G401 (cell line): ENCODE results near the gene MBTD1. TPM values are rescaled to one million over a fixed set of nuclear protein-coding genes. Genes with fewer than 3 reads are reported as not detected.
A peak's percentile ranks its signal among the peaks of the same experiment; 100 is the strongest.

Experiments used
- DNase-seq: peaks from one replicate; pipeline ENCODE4 v3.0.0-alpha.2; 2015; ENCODE audit warnings: low spot score
- in situ Hi-C: cut with HindIII; loops from 2 replicates; pipeline ENCODE4 v1.10.0; 2016; ENCODE audit warnings: low sequenced_read_pairs, mixed read lengths
- total RNA-seq: library from RNA; depleted of rRNA; stranded (reverse); fragments of >200 nt; shearing (Covaris generic); gene quantifications from 2 replicates; pipeline ENCODE4 v1.2.3, GENCODE V29; 2014; rRNA removed

MBTD1 gene
- total RNA-seq, 1 experiment from 2014 or later: 14.0 TPM

DNA sequence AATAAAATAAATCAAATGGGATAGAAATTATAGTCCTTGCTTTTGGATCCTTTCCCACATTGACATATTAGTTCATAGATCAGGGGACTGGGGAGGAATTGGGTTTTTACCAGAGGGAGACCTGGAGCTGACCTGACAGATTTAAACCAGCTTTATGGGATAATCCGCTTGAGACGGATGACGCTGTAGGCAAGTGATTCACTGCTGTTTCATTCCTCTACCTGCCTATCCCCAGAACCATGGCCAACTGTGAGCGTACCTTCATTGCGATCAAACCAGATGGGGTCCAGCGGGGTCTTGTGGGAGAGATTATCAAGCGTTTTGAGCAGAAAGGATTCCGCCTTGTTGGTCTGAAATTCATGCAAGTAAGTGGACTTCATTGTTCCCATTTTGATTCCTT lies 104.4 kb downstream of the MBTD1 start:
- DNase-seq: no peak
- in situ Hi-C loops: no loop called here

DNA sequence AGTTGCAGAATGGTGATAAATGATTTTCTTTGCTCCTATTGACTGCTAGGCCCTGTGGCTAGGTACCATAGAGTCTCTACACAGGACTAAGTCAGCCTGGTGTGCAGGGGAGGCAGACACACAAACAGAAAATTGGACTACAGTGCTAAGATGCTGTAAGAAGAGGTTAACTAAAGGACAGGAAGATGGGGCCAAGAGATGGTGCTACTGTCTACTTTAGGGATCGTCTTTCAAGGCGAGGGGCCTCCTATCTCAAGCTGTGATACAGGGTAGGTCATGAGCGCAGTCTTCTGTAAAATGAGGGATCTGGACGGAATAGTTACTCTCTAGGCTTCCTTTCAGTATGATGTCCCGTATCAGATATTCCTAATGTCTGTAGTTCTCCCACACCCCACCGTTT lies 105.7 kb downstream of the MBTD1 start:
- in situ Hi-C loops: no loop called here

GRCh38 chr17:51153210-51154072 lies 106.4 kb downstream of the MBTD1 start, which contains the start of gene NME1:
Gene NME1, plus strand, starts transcription at chr17:51153559. Its CDS starts 2,096 bp downstream, at chr17:51155655.
- in situ Hi-C loops: no loop called here

More for the DNA sequence above, 105.7 kb downstream of the MBTD1 start:
- no peak for DNase-seq

GRCh38 chr17:51152766-51153209 lies 107.1 kb downstream of the MBTD1 start:
- no peak for DNase-seq
- in situ Hi-C loops: no loop called here

More at GRCh38 chr17:51153210-51154072, 106.4 kb downstream of the MBTD1 start, which contains the start of gene NME1:
- peak; percentile 100 for DNase-seq

DNA sequence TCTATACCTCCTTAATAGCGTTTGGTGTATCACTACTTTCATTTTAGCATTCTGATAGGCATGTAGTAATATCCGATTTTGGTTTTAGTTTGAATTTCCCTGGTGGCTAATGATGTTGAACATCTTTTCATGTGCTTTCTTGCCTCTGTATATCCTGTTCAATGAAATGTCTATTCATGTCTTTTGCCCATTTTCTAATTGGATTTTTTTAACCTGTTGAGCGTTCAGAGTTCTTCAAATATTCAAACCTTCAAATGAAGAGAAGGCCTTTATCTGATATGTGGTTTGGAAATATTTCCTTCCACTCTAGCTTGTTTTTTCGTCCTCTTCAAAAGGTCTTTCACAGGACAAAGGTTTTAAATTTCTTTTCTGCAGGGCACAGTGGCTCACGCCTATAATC lies 108.9 kb downstream of the MBTD1 start:
- no peak for DNase-seq
- in situ Hi-C loops: no loop called here

GRCh38 chr17:51149163-51149562 lies 110.7 kb downstream of the MBTD1 start:
- in situ Hi-C loops: no loop called here
- DNase-seq: no peak

DNA sequence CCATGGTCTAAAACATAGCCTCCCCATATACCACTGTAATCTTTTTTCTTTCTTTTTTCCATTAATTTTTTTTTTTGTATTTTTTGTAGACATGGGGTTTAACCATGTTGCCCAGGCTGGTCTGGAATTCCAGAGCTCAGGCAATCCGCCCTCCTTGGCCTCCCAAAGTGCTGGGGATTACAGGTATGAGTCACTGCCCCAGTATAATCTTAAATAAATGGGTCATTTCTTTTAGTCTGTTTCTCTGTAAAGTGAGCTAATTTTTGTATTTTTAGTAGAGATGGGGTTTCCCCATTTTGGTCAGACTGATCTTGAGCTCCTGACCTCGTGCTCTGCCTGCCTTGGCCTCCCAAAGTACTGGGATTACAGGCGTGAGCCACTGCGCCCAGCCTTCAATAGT lies 112.2 kb downstream of the MBTD1 start:
- in situ Hi-C loops: no loop called here

GRCh38 chr17:51144266-51145022 lies 115.4 kb downstream of the MBTD1 start:
- in situ Hi-C loops: no loop called here
- no peak for DNase-seq

More for the DNA sequence above, 112.2 kb downstream of the MBTD1 start:
- DNase-seq: no peak

- no peak for DNase-seq
- in situ Hi-C loops: no loop called here
Observed at GRCh38 chr17:51142597-51142996, 117.3 kb downstream of the MBTD1 start.

- DNase-seq: no peak
- in situ Hi-C loops: no loop called here
Observed at GRCh38 chr17:51135956-51136355, 123.9 kb downstream of the MBTD1 start.

DNA sequence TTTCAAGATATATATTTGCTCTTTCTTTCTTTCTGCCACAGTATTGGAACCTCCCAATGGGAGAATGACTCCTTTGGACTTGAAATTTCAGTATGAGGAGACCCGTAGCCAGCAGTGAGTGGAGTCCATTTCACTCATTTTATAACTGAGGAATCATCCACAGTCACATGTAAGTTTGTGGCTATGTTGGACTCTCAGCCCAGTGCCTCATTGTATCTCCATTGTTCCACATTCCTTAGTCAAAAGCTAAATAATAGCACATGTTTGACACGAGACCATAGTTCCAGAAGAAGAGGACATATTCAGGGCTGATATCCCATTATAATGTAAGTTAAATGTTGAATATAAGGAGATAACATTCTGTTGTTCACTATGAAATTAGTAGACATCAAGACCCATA lies 126.5 kb downstream of the MBTD1 start:
- DNase-seq: no peak
- in situ Hi-C loops: no loop called here

- DNase-seq: no peak
- in situ Hi-C loops: no loop called here
Observed at GRCh38 chr17:51132964-51133319, 126.9 kb downstream of the MBTD1 start.

GRCh38 chr17:51128076-51128475 lies 131.8 kb downstream of the MBTD1 start:
- in situ Hi-C loops: no loop called here

More at GRCh38 chr17:51128076-51128475, 131.8 kb downstream of the MBTD1 start:
- DNase-seq: no peak

Other genes with a start within 250 kb of the MBTD1 start
- gene SPAG9, start 139.2 kb downstream of the MBTD1 start, total RNA-seq: 111 and 158 TPM in 2 replicates
- gene NME1, start 106.5 kb downstream of the MBTD1 start, total RNA-seq: 376 and 415 TPM in 2 replicates
- 522 and 689 TPM in 2 replicates for gene NME2, start 93.6 kb downstream of the MBTD1 start, total RNA-seq
- gene UTP18, start 497 bp upstream of the MBTD1 start, total RNA-seq: 133 and 139 TPM in 2 replicates